Cortex of kidney (tissue), 1 donor: ENCODE data around the gene ABCF3.

ENCODE experiments used
- DNase-seq: peaks from one replicate; lab custom pipeline; 2025; lab: John Stamatoyannopoulos, UW

The ABCF3 gene

GRCh38 chr3:184167786-184168185 lies 18.2 kb upstream of the ABCF3 start:
- no peak for DNase-seq

- no peak for DNase-seq
Observed at GRCh38 chr3:184168363-184169120, 17.5 kb upstream of the ABCF3 start.

GRCh38 chr3:184169896-184170875 lies 15.8 kb upstream of the ABCF3 start:
- DNase-seq, result no peak

GRCh38 chr3:184171562-184171961 lies 14.4 kb upstream of the ABCF3 start:
- no peak for DNase-seq

GRCh38 chr3:184172681-184173373 lies 13.2 kb upstream of the ABCF3 start:
- no peak for DNase-seq

- no peak for DNase-seq
Observed at GRCh38 chr3:184173374-184173722, 12.7 kb upstream of the ABCF3 start.

GRCh38 chr3:184174284-184174645 lies 11.7 kb upstream of the ABCF3 start:
- no peak for DNase-seq

GRCh38 chr3:184174646-184175492 lies 11.1 kb upstream of the ABCF3 start, which contains the start of gene AP2M1:
Gene AP2M1, plus strand, starts transcription at chr3:184174855. Its CDS starts 2,139 bp downstream, at chr3:184176994.
- DNase-seq, result peak; percentile 83

- DNase-seq, result no peak
Observed at GRCh38 chr3:184175506-184175905, 10.5 kb upstream of the ABCF3 start.

GRCh38 chr3:184175981-184176376 lies 10.0 kb upstream of the ABCF3 start:
- no peak for DNase-seq

- DNase-seq, result no peak
Observed at GRCh38 chr3:184176377-184177330, 9.3 kb upstream of the ABCF3 start.

- no peak for DNase-seq
Observed at GRCh38 chr3:184177331-184177731, 8.7 kb upstream of the ABCF3 start.

GRCh38 chr3:184177767-184178306 lies 8.2 kb upstream of the ABCF3 start:
- DNase-seq, result no peak

- DNase-seq, result no peak
Observed at GRCh38 chr3:184178521-184179138, 7.4 kb upstream of the ABCF3 start.

GRCh38 chr3:184180165-184180564 lies 5.8 kb upstream of the ABCF3 start:
- no peak for DNase-seq

GRCh38 chr3:184181596-184181995 lies 4.4 kb upstream of the ABCF3 start:
- DNase-seq, result no peak

GRCh38 chr3:184183679-184184078 lies 2.3 kb upstream of the ABCF3 start:
- DNase-seq, result no peak

- DNase-seq, result no peak
Observed at GRCh38 chr3:184184546-184185230, 1.3 kb upstream of the ABCF3 start.
